Measurements from ENCODE around the gene ALG12.
A peak's percentile ranks its signal among the peaks of the same experiment; 100 is the strongest.
"Not testable (repeated sequence)": the region's sequence is repeated elsewhere in the genome, so short reads cannot be mapped to it uniquely, and the experiment has no call there.

ALG12 gene

GRCh38 chr22:49865156-49865555 lies 53.1 kb downstream of the ALG12 start:
- no peak for DNase-seq

DNA sequence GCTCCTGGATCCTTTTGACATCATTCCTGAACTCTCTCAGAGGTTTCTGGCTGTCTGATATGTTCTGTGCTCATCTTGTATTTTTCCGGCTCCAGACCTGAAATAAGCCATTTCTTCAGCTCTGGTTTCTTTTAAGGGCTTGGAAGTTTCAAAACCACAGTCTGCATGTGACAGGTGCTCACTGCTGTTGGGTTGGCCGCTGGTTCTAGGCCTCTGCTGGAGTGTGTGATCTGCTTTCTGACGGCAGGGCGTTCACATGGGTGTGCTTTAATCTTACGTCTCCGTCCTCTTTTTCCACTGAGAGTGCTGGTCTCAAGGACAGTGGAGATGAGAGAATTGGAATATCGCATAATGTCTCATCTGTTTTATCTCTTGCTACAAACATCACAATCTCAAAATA lies 54.3 kb downstream of the ALG12 start:
- DNase-seq: no peak

DNA sequence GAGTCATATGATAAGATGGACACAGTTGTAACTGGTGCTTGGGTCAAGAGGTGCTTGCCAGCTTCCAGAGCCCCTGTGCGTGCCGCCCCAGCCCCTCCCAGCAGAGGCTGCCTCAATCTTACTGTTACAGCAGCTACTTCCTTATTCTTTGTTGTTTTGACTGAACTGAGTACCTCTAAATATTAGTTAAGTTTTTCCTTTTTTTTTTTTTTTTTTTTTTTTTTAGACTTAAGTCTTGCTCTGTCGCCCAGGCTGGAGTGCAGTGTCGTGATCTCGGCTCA lies 55.8 kb downstream of the ALG12 start:
- DNase-seq: no peak

DNA sequence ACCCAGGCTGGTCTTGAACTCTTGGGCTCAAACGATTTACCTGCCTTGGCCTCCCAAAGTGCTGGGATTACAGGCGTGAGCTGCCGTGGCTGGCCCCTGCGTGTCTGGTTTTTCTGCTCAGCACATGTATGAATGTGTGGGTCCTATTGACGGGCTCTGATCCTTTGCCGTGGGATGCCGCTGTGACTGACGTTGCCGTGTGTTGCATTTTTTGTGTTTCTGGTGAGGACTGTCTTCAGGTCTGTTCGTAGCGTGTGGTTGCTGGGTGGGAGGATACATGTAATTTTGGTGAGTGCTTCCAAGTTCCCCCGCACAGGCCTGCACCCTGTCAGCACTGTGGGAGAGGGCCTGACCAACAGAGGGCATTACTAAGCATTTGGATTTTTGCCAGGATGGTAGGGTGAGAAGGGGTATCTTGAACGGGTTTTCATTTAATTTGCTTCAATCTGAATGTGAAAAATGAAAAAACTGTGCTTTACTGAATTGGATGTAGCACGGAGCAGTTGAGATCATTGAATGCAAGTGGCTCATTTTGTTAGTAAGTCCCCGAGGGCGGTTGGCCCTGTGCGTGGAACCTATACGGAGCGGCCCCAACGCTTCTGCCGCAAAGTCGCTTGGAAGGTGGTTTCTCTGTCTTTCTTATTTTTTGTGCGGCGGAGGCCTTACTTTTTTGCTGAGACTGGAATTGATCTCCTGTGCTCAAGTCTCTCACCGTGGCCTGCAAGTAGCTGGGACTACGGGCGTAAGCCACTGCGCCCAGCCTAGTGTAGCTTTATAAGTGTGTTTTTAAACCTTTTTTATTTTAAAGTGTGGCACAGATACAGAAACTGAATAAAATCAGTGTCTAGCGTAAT lies 56.4 kb downstream of the ALG12 start:
- DNase-seq: no peak

DNA sequence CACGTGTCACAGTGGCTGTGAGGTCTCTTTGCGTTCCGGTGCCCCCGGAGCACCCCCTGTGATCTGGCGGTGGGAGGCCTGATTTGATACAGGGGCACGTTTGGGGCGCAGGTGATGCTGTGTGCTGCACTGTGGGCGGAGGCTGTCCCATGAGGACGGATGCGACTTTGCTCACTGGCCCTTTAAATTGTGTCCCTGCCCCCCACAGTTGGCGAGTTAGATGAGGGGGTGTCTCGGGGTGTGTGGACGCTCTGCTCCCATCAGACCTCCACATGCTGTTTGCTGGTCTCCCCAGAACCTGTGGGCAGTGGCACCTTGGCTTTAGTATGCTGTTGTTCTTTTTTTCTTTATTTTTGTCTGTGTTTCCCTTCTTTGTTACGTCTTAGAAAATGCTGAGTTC lies 59.4 kb downstream of the ALG12 start:
- no peak for DNase-seq

- DNase-seq: no peak
These were observed 61.2 kb downstream of the ALG12 start for GRCh38 chr22:49856766-49857618.

- DNase-seq: no peak
These were observed 61.9 kb downstream of the ALG12 start for GRCh38 chr22:49856343-49856742.

DNA sequence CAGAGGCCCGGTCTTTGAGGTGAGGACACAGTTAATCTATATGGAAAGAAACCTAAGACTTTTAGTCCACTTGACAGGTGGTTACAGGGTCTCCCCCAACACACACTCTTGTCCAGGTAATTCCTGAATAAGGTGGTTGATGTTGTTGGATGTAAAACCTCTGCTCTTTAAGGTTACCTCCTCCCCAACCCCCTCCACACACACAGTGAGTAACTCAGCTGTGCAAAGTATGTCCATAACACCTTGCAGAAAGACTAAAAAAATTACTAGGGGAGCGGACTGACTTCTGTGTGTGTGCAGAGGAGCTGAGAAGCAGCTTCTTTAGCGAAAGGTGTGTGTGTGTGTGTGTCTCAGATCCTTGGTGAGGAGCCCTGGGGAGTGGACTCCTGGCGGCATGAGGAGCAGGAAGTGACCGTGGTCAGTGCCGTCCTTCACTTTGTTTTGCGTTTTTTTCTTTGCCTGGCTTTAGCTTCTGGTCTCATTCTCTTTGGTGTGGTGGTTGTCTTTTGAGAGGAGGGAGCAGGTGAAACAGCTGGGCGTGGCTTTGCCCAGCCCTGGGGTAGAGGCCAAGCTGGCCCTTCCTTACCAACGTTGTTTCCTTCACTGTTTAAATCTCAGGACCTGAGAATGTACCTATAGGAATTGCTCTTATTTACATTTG lies 62.9 kb downstream of the ALG12 start:
- no peak for DNase-seq

- DNase-seq: no peak
These were observed 64.0 kb downstream of the ALG12 start for GRCh38 chr22:49853981-49854831.

DNA sequence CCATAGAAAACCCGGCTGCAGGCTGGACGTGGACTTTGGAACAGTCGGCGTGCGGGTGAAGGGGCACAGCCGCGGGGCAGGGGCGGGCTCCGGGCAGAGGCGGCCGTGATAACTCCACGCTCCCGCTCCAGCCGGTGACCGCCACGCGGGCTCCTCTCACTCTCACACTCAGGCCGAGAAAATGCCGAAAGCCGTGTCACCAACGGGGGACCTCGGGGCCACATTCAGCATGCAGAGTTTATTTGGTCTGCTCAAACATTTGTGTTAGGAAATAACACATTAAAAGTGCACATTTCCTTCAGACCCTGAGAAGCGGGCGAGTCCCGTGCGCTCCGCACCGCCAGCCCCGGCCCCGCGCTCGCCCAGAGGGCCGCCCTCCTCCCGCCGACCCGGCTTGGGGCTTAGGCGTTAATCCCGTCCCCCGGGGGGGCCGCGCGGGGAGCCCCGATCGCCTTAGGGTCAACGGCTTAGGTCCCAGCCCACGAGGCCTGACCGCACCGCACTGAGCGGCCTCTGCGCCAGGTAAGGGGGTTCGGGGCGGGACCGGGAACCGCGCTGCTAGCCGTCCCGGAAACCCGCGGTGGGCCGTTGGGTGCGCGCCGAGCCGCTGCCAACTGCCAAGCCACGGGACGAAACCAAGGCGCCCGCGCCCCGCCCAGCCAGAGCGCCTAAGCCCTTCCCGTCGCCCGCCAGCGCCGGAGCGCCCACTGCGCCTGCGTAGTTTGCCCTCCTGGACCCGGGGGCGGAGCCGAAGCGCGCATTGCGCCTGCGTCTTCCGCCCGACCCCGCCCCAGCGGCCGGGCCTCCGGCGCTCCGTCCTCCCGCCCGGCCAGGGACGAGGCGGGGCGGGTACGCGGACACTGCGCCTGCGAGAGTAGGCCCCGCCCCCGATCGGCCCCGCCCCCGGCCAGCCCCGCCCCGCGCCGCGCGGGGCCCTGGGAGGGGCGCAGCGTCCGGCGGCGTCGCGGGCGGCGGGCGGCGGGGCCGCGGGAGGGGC lies 65.0 kb downstream of the ALG12 start, which contains the start of gene ZBED4:
Gene ZBED4, plus strand, starts transcription at position 947 of the 997 bp plus-strand sequence. CDS start 29,819 bp downstream, outside the sequence.
- peak; percentile 75 for DNase-seq

DNA sequence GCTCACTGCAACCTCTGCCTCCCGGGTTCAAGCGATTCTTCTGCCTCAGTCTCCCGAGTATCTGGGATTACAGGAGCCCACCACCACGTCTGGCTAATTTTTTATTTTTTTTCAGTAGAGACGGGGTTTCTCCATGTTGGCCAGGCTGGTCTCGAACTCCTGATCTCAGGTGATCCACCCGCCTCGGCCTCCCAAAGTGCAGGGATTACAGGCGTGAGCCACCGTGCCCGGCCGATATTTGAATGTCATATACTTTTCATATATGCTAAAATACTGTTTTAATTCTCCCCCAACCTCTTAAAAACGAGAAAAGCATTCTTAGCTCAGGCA lies 65.7 kb downstream of the ALG12 start:
- DNase-seq: not testable (repeated sequence)

- no peak for DNase-seq
These were observed 67.1 kb downstream of the ALG12 start for GRCh38 chr22:49850959-49851802.

Data from NCI-H226 (cell line).